Stimulated activated CD8-positive, alpha-beta memory T cell treated with anti-CD3 and anti-CD28 coated beads, Interleukin-15, amount 100 ng/mL, for 48 hours (primary cell): ENCODE data around the gene NCOR2.

Experiments
- DNase-seq, 2 donors: peaks; one replicate each; pipeline ENCODE4 v3.0.0-alpha.2; 2020; ENCODE audit warnings: low read depth in 2 of 2

NCOR2 gene

DNA sequence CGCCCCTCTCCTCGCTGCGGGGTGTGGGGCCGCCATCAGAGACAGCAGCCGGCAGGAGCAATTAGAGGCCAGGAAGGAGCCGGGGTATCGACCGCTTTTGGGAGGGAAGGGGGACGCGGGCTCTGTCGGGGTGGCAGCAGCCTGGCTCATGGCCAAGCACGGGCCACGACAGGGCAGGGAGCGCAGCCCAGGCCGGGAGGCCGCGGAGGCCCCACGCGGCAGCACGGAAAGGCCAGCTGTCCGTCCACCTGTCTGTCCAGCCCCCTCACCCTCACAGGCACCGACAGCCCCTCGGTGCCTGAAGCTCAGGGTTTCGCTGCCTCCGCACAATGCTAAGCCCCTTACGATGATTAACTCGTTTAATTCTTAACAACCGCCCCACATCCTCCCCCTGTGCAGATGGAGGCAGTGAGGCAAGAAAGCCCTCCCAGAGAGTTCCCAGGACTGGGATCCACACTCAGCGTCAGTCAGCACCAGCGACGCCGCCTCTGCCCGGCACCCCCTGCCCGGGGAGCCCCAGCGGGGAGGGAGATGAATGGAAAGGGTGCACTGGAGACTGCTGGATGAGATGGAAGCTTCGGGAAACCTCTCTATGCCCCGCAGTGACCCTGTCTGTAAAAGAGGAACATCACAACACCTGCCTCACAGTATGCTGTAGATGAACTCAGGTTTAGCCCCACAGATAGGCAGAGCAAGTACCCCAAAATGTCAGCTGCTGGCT, 23.7 kb downstream of the NCOR2 start:
- DNase-seq: no peak

DNA sequence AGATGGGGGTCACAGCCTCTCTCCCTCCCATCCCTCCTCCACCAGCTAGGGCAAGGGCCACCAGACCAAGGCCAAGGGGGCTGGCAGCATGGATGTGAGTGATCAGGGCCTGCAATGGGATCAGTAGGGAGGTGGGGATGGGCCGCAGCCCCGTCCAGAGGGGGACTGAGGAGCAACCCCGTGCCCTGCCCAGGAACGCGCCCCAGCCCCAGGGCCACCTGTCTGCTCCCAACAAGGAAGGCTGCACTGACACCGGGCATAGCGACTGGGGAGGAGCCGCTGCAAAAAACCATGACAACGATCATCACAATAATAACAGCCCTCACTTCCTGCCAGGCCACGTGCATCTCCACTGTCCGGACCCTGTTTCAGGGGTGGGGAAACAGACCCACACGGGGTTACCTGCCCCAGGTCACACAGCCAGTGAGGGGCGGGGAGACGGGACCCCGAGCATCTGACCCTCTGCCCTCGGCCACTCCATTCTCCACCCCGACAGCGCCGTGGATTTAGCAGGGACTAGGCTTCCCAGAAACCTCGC, 24.3 kb downstream of the NCOR2 start:
- no peak for DNase-seq

DNA sequence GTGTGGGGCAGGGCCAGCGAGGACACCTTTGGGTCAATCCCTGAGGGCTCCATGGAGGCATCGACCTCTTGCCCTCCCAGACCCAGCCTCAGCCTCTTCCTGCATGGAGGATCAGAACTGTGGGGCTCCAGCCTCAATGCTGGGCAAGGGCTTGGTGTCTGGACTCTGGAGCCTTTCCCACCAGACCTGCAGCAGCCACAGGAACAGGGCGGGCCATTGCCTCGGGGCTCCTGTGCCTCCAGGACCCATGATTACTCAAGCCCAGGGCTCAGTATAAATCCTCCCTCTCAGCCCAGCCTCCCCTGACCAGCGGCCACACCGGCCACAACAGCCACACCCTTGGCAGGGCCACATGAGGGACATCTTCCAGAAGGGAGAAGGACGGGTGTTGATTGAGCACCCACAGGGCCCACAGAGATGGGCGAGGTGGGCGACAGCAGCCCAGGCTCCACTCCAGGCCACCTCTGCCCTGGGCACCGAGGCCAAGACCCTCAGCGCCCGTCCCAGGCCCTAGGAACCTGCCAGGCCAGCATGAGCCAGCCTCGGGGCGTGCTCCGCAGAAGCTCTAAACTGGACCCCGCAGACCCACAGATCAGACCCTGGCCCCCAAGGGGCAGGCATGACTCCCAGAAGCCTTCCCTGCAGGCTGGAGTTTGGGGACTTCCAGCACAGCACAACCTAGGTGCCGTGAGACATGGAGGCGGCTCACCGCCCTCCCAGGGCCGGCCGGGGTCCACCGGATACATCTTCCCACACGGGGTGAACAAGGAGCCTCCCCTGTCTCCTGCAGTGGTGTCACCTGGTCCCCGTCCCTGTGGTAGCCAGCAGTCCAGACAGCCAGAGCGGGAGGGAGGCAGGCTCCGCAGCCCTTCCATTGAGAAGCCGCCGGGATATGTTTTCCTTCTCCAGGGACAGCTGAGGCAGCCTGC, 25.1 kb downstream of the NCOR2 start:
- no peak for DNase-seq

DNA sequence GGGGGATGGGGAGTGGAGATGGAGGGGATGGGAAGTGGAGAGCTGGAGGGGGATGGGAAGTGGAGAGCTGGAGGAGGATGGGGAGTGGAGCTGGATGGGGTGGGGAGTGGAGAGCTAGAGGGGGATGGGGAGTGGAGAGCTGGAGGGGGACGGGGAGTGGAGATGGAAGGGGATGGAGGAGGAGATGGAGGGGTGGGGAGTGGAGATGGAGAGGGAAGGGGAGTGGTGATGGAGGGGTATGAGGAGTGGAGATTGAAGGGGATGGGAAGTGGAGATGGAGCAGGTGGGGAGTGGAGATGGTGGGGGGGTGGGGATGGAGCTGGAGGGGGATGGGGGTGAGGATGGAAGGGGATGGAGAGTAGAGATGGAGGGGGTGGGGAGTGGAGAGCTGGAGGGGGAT, 26.1 kb downstream of the NCOR2 start:
- DNase-seq: no peak

DNA sequence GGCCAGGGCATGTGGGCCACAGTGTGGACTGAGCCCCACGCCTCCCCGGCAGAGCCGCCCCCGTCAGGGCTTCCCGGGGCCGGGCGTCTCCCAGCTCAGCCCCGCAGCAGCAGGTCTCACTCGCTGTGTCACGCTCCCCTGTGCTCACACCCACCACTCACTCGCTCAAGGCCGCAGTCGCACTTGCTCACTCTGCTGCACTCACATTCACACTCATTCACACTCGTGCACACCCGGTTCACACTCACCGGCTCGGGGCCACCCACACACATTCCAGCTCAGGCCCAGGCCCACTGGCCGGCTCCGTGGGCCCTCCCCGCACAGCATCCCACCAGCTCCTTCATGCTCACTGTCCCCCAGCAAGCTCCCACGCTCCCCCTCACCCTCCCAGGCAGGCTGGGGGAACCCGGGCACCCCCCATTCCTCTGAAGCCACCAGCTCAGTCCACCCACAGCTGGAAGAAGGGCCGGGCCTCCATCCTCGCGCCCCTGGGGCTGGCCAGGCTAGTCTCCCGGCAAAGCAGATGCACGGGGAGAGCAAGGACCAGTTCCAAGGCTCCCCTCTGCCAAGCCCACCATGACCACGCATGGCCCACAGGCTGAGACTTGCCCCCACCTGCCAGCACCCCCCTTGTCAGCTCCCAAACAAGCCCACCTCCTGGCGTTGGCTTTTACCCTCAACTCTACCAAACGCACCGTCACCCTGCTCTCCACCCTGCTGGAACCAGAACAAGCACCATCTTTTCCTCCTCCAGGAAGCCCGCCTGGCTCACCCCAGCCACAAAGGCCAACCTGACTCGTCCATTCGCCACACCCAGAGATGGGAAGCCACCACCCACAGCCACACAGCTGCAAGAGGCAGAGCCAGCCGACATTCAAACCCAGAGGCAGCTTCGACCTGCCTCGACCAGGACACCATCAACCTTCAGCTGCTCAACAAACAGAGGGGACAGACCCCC, 28.0 kb downstream of the NCOR2 start:
- DNase-seq: no peak

DNA sequence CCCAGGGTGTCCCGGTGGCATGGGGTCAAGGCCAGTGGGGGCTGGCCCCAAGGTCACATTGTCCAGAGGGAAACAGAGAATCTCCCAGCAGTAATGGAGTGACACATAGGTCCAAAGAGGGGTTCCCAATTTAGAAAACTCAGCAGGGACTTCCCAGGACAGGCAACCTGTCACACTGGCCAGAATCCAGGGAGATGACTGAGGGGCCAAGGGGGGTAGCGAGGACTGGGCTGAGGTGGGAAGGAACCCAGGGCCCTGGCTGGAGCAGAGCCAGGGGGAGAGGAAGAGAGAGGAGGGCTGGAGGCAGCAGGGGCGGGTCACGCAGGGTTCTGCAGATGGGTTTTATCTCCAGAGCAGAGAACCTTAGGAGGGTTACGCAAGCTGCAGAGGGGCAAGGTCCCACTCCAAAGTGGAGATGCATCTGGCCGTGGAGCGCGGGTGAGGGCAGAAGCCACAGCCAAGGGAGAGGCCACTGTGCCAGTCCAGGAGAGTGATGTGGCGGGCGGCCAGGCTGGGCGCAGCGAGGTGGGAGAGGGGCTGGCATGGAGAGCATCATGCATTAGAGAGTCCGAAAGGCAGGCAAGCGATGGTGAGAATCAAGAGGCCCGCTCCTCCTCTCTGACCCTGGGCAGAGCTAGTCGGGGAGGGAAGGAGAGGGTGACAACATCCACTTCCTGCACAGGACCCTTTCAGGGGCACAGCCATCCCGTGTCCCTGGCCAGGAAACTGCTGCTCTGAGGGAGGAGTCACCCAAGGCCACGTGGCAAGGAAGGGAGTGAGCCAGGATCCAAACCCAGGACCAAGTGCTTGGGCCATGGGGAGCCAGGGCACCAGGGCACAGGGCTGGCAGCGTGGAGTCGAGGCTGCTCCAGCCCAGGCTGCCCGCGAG, 29.0 kb downstream of the NCOR2 start:
- DNase-seq: no peak

DNA sequence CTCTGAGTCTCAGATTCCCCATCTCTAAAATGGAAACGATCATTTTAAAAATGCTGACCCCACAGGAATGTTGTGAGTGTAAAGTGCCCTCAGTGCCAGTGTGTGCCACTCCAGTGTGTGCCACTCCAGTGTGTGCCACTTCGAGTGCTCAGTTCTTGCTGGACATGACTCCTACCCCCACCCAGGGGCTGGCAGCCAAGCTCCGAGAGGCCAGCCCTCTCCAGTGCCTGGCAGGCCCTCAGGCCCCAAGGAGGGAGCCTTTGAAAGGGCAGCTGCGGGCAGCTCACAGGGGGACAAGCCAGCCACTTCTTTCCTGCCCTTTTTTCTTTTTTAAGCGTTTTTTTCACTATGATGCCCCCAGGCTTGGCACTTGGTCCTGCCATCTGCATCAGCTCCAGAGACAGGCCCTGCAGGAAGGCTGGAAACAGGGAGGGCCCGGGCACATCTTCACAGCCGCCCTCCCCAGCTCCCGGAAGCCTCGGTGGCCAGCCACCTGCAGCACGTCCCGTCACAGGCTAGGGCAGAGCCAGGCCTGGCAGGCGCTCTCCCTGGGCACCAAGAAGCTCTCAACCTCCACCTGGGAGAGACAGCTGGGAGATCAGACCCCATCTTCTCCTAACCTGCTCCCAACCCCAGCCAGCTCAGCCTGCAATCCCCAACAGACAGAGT, 29.8 kb downstream of the NCOR2 start:
- no peak for DNase-seq

DNA sequence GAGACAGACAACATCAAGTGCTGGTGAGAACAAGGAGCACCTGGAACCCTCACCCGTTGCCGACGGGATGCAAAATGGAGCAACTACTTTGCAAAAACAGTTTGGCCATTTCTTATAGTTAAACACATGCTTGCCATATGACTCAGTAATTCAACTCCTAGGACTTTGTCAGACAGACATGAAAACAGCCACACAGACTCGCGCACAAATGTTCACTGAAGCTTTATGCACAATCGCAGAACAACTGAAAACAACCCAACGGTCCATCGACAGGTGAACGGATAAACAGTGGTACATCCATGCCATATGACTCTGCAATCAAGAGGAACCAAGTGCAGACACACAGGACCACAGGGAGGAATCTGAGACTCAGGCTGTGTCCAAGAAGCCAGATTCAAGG, 30.8 kb downstream of the NCOR2 start:
- DNase-seq: no peak

DNA sequence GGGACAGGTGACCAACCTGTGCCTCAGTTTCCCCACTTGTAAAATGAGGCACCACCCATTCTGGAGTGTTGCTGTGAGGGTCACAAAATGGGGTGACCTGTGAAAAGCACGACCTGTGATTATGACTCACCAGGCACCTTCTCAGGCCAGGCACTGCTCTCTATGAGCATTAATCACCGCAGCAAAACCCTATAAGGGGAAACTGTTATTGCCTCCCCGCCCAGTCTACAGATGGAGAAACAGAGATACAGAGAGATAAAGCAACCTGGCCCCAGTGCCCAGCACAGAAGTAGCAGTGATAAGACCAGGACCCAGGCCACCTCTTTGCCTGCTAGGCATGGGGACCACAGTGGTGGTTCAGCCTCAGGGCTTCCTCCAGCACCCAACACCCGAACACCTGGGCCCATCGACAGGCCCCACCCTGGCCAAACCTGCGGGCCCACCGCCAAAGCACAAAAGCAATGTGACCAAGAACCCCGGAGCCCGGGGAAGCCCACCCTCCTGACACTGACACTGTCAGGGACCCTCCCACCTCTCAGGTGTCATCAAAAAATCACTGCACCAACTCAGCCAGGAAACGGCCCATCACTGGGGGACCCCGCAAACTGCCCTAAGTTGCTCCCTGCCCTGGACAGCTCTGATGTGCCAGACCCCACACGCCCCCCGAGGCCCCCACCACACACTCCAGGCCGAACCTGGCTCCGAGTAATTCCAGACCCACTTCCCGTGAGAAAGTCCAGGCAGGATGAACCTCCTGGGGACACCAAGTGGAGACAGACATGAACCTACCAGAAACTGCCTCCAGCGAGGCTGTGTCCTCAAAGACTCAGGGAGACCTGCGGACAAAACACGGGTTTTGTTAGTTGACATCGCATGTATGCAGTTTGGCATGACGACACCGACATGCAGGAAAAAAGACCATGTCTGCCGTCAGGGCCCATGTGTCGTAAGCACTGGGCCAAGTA, 32.4 kb downstream of the NCOR2 start:
- no peak for DNase-seq

DNA sequence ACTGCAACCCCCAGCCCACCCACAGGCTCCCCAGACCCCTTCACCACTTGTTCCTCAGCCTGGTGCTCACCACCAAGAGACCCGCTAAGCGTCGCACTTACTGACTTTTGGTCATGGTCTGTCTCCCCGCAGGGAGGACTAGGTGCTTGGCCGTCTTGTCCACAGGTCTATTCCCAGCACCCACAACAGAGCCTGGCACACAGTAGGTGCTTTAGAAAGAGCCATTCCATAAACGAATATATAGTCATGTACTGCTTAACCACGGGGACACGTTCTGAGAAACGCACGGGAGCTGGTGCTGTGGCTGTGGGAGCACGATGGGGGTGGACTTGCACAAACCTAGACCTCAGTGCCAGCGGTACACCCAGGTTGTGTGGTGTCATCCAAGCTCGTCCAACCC, 34.0 kb downstream of the NCOR2 start:
- DNase-seq: no peak

DNA sequence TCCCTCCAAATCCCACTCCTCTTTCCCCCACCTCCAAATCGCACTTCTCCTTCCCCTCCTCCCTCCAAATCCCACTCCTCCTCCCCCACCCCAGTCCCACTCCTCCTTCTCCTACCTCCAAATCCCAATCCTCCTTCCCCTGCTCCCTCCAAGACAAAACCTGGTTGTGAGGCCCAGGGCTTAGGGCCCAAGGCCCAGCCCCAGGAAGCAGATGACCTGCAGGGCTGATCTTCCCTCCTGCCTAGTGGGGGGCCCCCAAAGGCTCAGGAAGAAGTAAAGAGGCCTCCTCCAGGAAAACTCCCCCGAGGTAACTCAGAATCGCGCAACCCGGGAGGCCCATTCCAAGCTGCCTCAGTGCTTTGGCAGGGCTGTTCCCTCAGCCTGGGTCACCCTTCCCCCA, 34.4 kb downstream of the NCOR2 start:
- no peak for DNase-seq

DNA sequence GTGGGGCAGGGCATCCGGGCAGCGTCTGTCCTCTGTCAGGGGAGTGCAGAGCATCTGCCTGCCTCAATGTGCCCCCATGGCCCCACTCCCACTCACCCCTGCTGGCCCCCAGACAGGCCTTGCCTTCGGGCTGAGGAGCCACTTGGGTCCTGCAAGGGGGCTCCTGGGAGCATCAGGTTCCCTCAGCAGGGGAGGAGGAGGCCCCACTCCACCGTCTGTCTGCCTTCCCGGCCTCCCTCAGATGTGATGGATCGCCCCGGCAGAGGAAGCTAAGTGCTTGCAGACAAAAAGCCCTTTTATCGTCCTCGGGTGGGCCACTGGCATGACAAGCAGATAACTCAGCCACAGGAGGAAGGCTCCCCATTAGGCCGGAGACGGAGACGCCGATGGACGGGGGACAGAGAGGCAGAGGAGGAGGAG, 35.1 kb downstream of the NCOR2 start:
- no peak for DNase-seq

DNA sequence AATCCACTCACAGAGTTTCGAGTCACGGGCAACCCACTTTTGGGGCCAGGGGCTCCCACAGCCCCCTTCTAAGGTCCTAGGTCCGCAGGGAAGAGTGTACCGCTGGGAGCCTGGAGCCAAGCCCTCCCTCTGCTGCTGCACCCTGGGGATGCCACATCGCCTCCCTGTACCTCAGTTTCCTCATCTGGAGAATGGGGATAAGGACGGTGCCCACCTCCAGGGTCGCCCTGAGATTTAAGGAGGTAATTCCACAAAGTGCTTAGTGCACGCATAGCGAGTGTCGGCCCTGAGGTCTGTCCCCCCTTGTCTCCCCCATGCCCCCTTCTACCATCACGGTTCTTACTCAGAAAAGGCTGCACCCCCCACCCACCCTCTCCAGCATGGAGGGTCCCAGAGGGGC, 35.5 kb downstream of the NCOR2 start:
- DNase-seq: no peak

DNA sequence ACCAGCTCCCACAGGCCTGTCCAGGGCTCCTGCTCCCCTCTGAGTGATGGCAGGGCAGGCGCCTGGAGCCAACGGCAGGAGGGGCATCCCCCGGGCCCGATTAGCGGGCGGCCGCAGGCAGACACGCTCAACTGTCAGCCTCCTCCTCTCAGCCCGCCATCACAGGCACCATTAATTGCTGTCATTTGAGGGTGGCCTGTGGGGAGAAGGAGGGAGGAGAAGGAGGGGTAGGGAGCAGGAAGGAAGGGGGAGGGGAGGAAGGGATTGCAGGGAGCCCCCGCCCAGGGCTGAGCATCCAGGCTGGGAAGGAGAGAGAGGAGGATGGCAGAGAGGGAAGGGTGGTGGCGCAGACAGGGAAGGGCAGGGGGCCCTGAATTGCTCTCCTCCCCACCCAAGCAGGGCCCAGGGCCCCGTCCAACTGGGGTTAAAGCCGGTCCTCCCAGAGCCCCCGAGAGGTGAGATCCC, 36.1 kb downstream of the NCOR2 start:
- DNase-seq: no peak

DNA sequence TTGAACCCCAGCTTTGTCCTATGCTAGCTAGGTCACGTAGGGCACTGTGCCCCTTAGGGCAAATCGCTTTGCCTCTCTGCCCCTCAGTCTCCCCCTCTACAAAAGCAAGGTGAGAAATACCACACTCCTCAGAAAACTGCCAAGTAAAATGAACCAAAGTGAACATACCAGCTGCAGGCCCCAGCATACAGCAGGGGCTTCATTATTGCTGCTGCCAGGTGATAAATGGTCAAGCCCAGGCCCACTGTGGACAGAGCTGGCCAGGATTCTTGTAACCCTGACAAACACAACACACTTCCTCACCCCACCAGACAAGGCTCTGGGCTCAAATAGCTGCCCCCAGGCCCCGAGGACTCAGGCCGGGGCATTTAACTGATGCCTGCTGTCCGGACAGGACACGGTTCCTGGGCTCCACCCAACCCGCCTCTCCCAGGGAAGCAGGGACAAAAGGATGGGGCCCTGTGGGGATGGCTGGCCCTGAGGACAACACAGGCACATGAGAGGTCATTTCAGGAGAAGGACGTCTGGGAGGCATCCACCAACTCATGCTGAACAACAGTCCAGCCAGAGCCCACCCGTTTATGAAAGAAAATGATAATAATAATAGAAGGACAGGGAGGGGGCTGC, 36.7 kb downstream of the NCOR2 start:
- DNase-seq: no peak

DNA sequence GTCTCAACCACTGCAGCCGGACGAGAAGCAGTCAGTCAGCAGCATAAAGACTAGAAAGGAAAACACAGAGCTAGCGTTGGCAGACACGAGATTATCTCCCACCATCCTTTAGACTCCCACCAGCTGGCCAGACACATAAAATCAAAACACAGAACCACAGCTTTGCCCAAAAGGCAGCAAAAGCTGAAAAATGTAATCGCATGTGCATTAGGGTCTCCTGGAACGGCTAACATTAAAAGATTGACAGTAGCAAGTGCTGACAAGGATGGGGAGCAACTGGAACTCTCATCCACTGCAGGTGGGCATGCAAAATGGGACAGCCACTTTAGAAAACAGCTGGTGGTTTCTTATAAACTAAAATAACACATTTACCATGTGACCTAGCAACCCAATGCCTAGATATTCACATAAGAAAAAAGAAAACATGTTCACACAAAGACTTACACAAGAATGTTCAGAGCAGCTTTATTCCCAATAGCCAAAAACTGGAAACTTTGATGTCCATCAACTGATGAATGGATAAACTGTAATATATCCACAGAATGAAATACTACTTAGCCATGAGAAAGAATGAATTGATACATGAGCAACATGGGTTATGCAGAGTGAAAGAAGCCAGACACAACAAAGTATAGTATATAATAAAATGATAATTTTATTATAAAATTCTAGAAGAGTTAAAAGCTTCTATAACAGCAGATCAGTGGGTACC, 37.7 kb downstream of the NCOR2 start:
- DNase-seq: no peak

DNA sequence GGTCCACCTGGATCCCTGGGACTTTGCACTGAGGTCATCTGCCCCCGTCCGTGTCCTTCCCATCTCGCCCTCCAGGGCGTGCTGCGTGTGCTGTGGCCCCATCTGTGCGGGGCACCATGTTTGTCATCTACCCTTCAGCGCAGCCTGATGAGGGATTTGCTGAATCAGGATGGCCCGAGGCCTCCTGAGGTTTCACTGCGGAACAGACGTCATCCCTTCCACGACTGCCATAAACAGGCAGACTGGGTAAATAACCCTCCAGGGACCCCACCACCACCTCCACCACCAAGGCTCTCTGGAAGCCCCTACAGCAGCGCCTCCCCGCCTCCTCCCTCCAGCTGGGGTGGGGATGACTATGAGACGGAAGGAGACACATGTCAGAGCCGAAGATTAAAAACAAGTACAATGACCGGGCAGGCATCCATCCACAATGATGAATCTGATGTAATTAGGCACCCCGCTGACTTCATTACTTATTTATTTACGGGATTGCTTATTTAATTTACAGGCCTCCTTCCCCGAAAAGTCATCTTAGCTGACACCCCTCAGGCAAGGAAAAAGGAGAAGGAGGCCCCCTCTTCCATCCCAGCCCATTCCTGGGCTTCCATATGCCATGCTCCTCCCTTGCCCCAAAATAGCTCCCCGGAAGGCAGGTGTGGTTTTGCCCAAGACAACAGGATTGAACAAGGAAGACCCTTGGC, 39.4 kb downstream of the NCOR2 start:
- no peak for DNase-seq
